Chondrocyte (in vitro differentiated cells): ENCODE results near the gene CD8A. TPM values are rescaled to one million over a fixed set of nuclear protein-coding genes. Genes with fewer than 3 reads are reported as not detected.

Experiments
- DNase-seq: peaks from one replicate; pipeline ENCODE4 v3.0.0; 2021; ENCODE audit warnings: mixed read lengths, low spot score
- H3K27ac Mint-ChIP-seq: one replicate; pipeline ENCODE4 v1.8.0; 2021; ENCODE audit warnings: mild to moderate bottlenecking, moderate library complexity, mixed read lengths; ENCODE audit not compliant: unreplicated experiment
- H3K27me3 Mint-ChIP-seq: 2 replicates; pipeline ENCODE4 v1.8.0; 2021; ENCODE audit warnings: low read depth, mixed read lengths
- H3K36me3 Mint-ChIP-seq: 2 replicates; pipeline ENCODE4 v1.8.0; 2021; ENCODE audit warnings: low read depth, mixed read lengths
- H3K4me1 Mint-ChIP-seq: 2 replicates; pipeline ENCODE4 v1.8.0; 2021; ENCODE audit warnings: low read depth, mild to moderate bottlenecking, mixed read lengths
- H3K4me3 Mint-ChIP-seq: one replicate; pipeline ENCODE4 v1.8.0; 2021; ENCODE audit warnings: mild to moderate bottlenecking, moderate library complexity, mixed read lengths; ENCODE audit not compliant: unreplicated experiment
- H3K9me3 Mint-ChIP-seq: 2 replicates; pipeline ENCODE4 v1.8.0; 2021; ENCODE audit warnings: low read depth, mixed read lengths
- CTCF ChIP-seq: fragments of 200-600 bp; sonication (generic); IDR thresholded peaks from 2 replicates; pipeline ENCODE4 v1.5.0; 2021; ENCODE audit warnings: antibody characterized with exemption, mild to moderate bottlenecking, moderate library complexity
- total RNA-seq: library from RNA; stranded (reverse); gene quantifications from 3 replicates; pipeline ENCODE4 v1.2.1, GENCODE V29; 2021

Gene CD8A
- total RNA-seq, 1 donor from 2014 or later: not detected

GRCh38 chr2:86806059-86806857 lies 15.5 kb upstream of the CD8A start:
- H3K4me3 Mint-ChIP-seq: no peak overlapping the region
- no peak for TF ChIP-seq CTCF
- no peaks in the 10 kb centered on the region for H3K36me3 Mint-ChIP-seq
- H3K9me3 Mint-ChIP-seq: no peaks in the 10 kb centered on the region
- H3K4me1 Mint-ChIP-seq: peaks cover 17% of the 10 kb centered on the region
- H3K27me3 Mint-ChIP-seq: peaks cover 2% of the 10 kb centered on the region
- H3K27ac Mint-ChIP-seq: no peak overlapping the region
- no peak for DNase-seq

- H3K36me3 Mint-ChIP-seq: peaks cover 11% of the 10 kb centered on the region
- H3K9me3 Mint-ChIP-seq: peaks cover 14% of the 10 kb centered on the region
- H3K4me1 Mint-ChIP-seq: no peaks in the 10 kb centered on the region
- no peak overlapping the region for H3K4me3 Mint-ChIP-seq
- H3K27ac Mint-ChIP-seq: no peak overlapping the region
- no peak for TF ChIP-seq CTCF
- DNase-seq: no peak
- H3K27me3 Mint-ChIP-seq: peaks cover 17% of the 10 kb centered on the region
Measured at GRCh38 chr2:86800856-86801567, 10.3 kb upstream of the CD8A start.

- Mint-ChIP-seq H3K27me3 (peaks cover 63% of the 10 kb centered on the region), H3K9me3 (peaks cover 25% of the 10 kb centered on the region), H3K27ac (no peak overlapping the region), H3K4me3 (no peak overlapping the region), H3K36me3 (peaks cover 23% of the 10 kb centered on the region), H3K4me1 (peaks cover 9% of the 10 kb centered on the region)
- TF ChIP-seq CTCF: no peak
- DNase-seq: no peak
Measured at GRCh38 chr2:86794861-86795260, 4.1 kb upstream of the CD8A start.

GRCh38 chr2:86793752-86794151 lies 3.0 kb upstream of the CD8A start:
- Mint-ChIP-seq H3K27me3 (peaks cover 69% of the 10 kb centered on the region), H3K27ac (no peak overlapping the region), H3K36me3 (peaks cover 23% of the 10 kb centered on the region), H3K4me3 (no peak overlapping the region), H3K9me3 (peaks cover 25% of the 10 kb centered on the region), H3K4me1 (peaks cover 12% of the 10 kb centered on the region)
- TF ChIP-seq CTCF: no peak
- DNase-seq: no peak

- Mint-ChIP-seq H3K4me1 (peaks cover 12% of the 10 kb centered on the region), H3K9me3 (peaks cover 17% of the 10 kb centered on the region), H3K27me3 (peaks cover 77% of the 10 kb centered on the region), H3K36me3 (peaks cover 18% of the 10 kb centered on the region), H3K27ac (no peak overlapping the region), H3K4me3 (peak overlapping the region; percentile 56)
- no peak for DNase-seq
- TF ChIP-seq CTCF: no peak
Measured at GRCh38 chr2:86791573-86791972, 860 bp upstream of the CD8A start.
